GM20000 (cell line): ENCODE data around the gene POLE2.
"Not testable (repeated sequence)": the region's sequence is repeated elsewhere in the genome, so short reads cannot be mapped to it uniquely, and the experiment has no call there.

Experiments used
- DNase-seq: peaks from one replicate; pipeline ENCODE4 v3.0.0; 2012; ENCODE audit warnings: low spot score
- CTCF ChIP-seq: IDR thresholded peaks from 2 replicates; pipeline ENCODE4 v1.5.1; 2012; ENCODE audit warnings: mild to moderate bottlenecking, control low read depth; ENCODE audit errors: extremely low read depth, missing control alignments

Gene POLE2

DNA sequence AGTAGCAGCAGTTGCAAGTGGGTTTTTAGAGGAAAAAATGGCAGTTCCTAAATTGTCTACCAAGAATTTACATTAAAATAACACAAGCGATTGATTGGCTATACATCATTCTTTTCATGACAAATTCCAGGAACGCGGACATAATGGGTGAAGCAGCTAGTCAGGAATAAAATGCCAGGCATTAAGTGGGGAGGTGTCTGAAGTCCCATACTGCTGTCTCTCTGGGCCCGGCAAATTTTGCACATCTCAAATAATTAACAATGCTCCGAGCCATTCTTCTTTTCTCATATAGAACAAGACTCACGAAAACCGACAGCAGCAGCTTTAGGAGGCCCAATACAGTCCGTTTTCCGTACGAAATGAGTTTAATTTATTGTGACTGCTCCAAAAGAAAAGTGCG is 68.3 kb downstream of the POLE2 start:
- no peak for TF ChIP-seq CTCF
- no peak for DNase-seq

GRCh38 chr14:49619273-49619672 is 68.7 kb downstream of the POLE2 start:
- DNase-seq: not testable (repeated sequence)

GRCh38 chr14:49617852-49618519 is 70.0 kb downstream of the POLE2 start:
- no peak for TF ChIP-seq CTCF
- no peak for DNase-seq

- no peak for DNase-seq
- TF ChIP-seq CTCF: no peak
These were observed 72.2 kb downstream of the POLE2 start for GRCh38 chr14:49615776-49616175.

- no peak for DNase-seq
- no peak for TF ChIP-seq CTCF
These were observed 73.8 kb downstream of the POLE2 start for GRCh38 chr14:49614196-49614595.

- no peak for DNase-seq
These were observed 75.3 kb downstream of the POLE2 start for GRCh38 chr14:49612671-49613070.

DNA sequence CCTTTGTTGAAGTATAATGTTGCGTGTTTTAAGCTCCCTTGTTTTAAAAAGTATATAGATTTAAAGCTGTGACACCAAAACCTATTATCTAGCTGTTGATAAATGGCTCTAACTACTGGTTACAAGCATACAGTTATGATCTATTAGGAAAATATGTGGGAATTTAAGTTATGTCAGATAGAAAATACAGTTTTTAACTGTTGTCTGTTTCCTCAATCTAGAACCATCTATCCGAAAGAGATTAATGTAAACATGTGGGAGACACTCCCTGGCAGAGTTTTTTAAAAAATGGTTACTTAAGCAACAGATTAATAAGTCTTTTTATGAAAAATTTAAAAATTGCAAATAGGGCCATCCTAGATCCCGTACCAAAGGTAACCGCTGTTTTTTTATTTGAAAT is 75.8 kb downstream of the POLE2 start:
- no peak for TF ChIP-seq CTCF

More at GRCh38 chr14:49612671-49613070, 75.3 kb downstream of the POLE2 start:
- no peak for TF ChIP-seq CTCF

DNA sequence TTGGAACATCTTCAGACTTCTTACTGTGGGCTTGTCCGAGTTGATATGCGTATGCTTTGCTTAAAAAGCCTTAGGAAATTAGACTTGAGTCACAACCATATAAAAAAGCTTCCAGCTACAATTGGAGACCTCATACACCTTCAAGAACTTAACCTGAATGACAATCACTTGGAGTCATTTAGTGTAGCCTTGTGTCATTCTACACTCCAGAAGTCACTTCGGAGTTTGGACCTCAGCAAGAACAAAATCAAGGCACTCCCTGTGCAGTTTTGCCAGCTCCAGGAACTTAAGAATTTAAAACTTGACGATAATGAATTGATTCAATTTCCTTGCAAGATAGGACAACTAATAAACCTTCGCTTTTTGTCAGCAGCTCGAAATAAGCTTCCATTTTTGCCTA is 80.4 kb downstream of the POLE2 start:
- no peak for TF ChIP-seq CTCF

More for the DNA sequence above, 75.8 kb downstream of the POLE2 start:
- DNase-seq: no peak

More for the DNA sequence above, 80.4 kb downstream of the POLE2 start:
- DNase-seq: no peak
